Activated CD4-positive, alpha-beta T cell treated with anti-CD3 and anti-CD28 coated beads, Interleukin-2, amount 50 U/mL, for 24 hours (primary cell): ENCODE data around the gene DHRS7C.

Source experiments
- DNase-seq, 2 donors: peaks; one replicate each; pipeline ENCODE4 v3.0.0-alpha.2; 2020; ENCODE audit warnings: low read depth in 1 of 2, low spot score in 1 of 2

DHRS7C gene

GRCh38 chr17:9790889-9791876, at the start of gene DHRS7C:
TSS of gene DHRS7C (minus strand) at chr17:9791592. CDS start at chr17:9791284, 308 bp downstream.
- no peak for DNase-seq

- DNase-seq = no peak
Observed at GRCh38 chr17:9839433-9839832, 48.0 kb upstream of the DHRS7C start.

- no peak for DNase-seq
Observed at GRCh38 chr17:9837551-9838471, 46.4 kb upstream of the DHRS7C start.

GRCh38 chr17:9833922-9834321, 42.5 kb upstream of the DHRS7C start:
- no peak for DNase-seq

GRCh38 chr17:9830711-9831110, 39.3 kb upstream of the DHRS7C start:
- no peak for DNase-seq

GRCh38 chr17:9829343-9829742, 38.0 kb upstream of the DHRS7C start:
- DNase-seq = no peak

GRCh38 chr17:9828296-9829295, 37.2 kb upstream of the DHRS7C start:
- no peak for DNase-seq

GRCh38 chr17:9825641-9826150, 34.3 kb upstream of the DHRS7C start, which contains the start of gene GLP2R:
TSS of gene GLP2R (plus strand) at chr17:9825924. CDS start at chr17:9826064, 140 bp downstream.
- DNase-seq = no peak

- no peak for DNase-seq
Observed at GRCh38 chr17:9824797-9825338, 33.5 kb upstream of the DHRS7C start.

GRCh38 chr17:9824094-9824493, 32.7 kb upstream of the DHRS7C start:
- DNase-seq = no peak

GRCh38 chr17:9821921-9822320, 30.5 kb upstream of the DHRS7C start, which contains the start of gene GSG1L2:
TSS of gene GSG1L2 (minus strand) at chr17:9822079. CDS start at chr17:9822071, 8 bp downstream.
- no peak for DNase-seq

- DNase-seq = no peak
Observed at GRCh38 chr17:9820448-9820847, 29.1 kb upstream of the DHRS7C start.

GRCh38 chr17:9818760-9819159, 27.4 kb upstream of the DHRS7C start:
- DNase-seq = no peak

GRCh38 chr17:9817086-9817485, 25.7 kb upstream of the DHRS7C start:
- DNase-seq = no peak

GRCh38 chr17:9816472-9816871, 25.1 kb upstream of the DHRS7C start:
- no peak for DNase-seq

GRCh38 chr17:9814337-9814945, 23.0 kb upstream of the DHRS7C start:
- no peak for DNase-seq

GRCh38 chr17:9813166-9813565, 21.8 kb upstream of the DHRS7C start:
- DNase-seq = no peak

GRCh38 chr17:9811537-9811936, 20.1 kb upstream of the DHRS7C start:
- DNase-seq = no peak

- DNase-seq = no peak
Observed at GRCh38 chr17:9811086-9811485, 19.7 kb upstream of the DHRS7C start.
